Ovary (tissue), 3 donors: ENCODE results near the gene LRRIQ1.

Experiments
- EP300 ChIP-seq: sonication (generic); formaldehyde crosslinking; IDR thresholded peaks from one replicate; pipeline ENCODE4 v1.6.1; 2017; ENCODE audit warnings: antibody characterized with exemption
- POLR2A ChIP-seq: fragments of 450-650 bp; IDR thresholded peaks from one replicate; pipeline ENCODE4 v1.6.1; 2017; ENCODE audit warnings: antibody characterized with exemption, mild to moderate bottlenecking, moderate library complexity
- TF ChIP-seq, protein P1 (sequence below), 3 donors: fragments of 450-650 bp in 2 of 3; fragments of 200-600 bp in 1 of 3; IDR thresholded peaks; one replicate each; pipeline versions ENCODE4 v1.5.1 to v1.8.0; 2016 to 2022; ENCODE audit warnings: antibody characterized with exemption in 3 of 3, mild to moderate bottlenecking in 1 of 3
- donor health status: DM: no; HTN: no; CAD: no.

DNA sequence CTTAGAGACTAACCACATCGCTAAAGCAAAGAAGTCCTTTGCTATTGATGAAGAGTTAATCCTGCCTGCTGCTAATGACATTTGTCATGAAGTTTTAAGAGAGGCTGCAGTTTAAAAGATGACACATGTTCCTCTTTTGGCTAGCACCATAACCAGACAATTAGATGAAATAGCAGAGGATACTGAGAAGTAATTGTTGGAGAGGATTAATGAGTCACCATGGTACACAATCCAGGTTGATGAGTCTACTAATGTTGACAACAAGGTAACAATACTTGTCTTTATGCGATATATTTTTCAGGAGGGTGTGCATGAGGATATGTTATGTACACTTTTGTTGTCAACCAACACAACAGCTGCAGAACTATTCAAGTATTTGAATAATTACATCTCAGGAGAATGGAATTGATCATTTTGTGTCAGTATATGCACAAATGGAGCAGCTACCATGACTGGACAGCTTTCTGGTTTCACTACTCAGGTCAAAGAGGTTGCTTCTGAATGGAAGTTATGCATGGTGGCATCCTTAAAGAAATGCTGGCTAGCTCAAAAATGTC lies 56.7 kb downstream of the LRRIQ1 start:
- TF ChIP-seq, protein P1, sequence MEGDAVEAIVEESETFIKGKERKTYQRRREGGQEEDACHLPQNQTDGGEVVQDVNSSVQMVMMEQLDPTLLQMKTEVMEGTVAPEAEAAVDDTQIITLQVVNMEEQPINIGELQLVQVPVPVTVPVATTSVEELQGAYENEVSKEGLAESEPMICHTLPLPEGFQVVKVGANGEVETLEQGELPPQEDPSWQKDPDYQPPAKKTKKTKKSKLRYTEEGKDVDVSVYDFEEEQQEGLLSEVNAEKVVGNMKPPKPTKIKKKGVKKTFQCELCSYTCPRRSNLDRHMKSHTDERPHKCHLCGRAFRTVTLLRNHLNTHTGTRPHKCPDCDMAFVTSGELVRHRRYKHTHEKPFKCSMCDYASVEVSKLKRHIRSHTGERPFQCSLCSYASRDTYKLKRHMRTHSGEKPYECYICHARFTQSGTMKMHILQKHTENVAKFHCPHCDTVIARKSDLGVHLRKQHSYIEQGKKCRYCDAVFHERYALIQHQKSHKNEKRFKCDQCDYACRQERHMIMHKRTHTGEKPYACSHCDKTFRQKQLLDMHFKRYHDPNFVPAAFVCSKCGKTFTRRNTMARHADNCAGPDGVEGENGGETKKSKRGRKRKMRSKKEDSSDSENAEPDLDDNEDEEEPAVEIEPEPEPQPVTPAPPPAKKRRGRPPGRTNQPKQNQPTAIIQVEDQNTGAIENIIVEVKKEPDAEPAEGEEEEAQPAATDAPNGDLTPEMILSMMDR (IDR thresholded peaks at IDR 0.05): no peak
- no peak for TF ChIP-seq EP300
- TF ChIP-seq POLR2A: no peak
